HEK293 (cell line): Measurements from ENCODE around the gene DOCK1.

ENCODE experiments used
- KLF10 ChIP-seq: fragments of 450-650 bp; IDR thresholded peaks from 2 replicates; pipeline ENCODE4 v1.5.1; 2018; ENCODE audit warnings: missing biosample characterization, mild to moderate bottlenecking, missing genetic modification characterization
- MEIS1 ChIP-seq: sonication (generic); formaldehyde crosslinking; IDR thresholded peaks from 2 replicates; pipeline ENCODE4 v1.8.1; 2022; ENCODE audit warnings: missing genetic modification reagents, mild to moderate bottlenecking, borderline replicate concordance
- ZNF140 ChIP-seq: fragments of 450-650 bp; formaldehyde crosslinking; IDR thresholded peaks from 2 replicates; pipeline ENCODE4 v1.5.1; 2016; ENCODE audit warnings: missing biosample characterization, missing genetic modification characterization

DNA sequence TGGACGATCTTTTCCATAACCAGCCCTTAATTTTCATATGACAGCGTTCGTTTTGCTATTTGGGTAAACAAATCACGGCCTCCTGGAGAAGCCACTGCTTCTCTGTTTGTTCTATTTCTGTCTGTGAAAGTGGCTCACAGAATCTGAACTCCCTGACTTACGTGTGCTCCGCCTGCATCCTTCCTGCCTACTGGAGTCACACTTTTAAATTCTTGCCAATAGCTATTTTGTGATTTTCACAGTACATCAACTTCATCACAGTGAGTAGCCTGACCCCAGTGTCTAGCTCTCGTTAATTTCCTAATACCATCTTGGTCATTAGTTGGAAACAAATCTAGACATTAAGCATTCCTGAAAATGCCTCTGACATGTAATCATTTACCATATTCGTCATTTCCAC, 594.9 kb downstream of the DOCK1 start:
- no peak for TF ChIP-seq MEIS1
- TF ChIP-seq ZNF140 (tag by site-specific recombination): no peak
- no peak for TF ChIP-seq KLF10 (tag by site-specific recombination)
